Measurements from ENCODE around the gene CHCHD6. TPM values are rescaled to one million over a fixed set of nuclear protein-coding genes. Genes with fewer than 3 reads are reported as not detected.

CHCHD6 gene
- total RNA-seq, 3 donors from 2014 or later = 5.9 to 9.8 (median 6.5) TPM

DNA sequence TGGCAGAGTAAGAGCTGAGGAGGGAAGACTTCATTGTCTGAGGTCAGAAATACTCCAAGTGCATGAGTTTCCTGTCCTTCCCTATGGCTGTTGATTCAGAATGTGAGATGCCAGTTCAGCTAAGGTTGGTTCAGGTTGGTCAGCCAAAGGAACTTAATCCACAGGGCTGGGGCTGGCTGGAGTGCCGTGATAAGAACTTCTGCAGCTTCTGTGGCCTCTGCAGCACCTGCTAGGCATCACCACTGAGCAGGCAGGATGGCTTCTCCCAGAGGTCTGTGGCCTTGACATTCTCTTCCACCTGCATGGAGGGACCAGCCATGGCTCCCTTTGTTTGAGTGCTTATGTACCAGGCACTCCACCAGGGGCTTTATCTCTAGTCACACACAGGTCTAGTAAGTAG lies 169.4 kb downstream of the CHCHD6 start:
- DNase-seq (no peak), ATAC-seq (no peak)
- Histone ChIP-seq H3K4me3 (no peak overlapping the region), H3K9me3 (no peaks in the 10 kb centered on the region), H3K36me3 (ENCODE audit: low read depth) (no peaks in the 10 kb centered on the region), H3K4me1 (ENCODE audit: low read depth) (no peaks in the 10 kb centered on the region)
- TF ChIP-seq, protein P1, sequence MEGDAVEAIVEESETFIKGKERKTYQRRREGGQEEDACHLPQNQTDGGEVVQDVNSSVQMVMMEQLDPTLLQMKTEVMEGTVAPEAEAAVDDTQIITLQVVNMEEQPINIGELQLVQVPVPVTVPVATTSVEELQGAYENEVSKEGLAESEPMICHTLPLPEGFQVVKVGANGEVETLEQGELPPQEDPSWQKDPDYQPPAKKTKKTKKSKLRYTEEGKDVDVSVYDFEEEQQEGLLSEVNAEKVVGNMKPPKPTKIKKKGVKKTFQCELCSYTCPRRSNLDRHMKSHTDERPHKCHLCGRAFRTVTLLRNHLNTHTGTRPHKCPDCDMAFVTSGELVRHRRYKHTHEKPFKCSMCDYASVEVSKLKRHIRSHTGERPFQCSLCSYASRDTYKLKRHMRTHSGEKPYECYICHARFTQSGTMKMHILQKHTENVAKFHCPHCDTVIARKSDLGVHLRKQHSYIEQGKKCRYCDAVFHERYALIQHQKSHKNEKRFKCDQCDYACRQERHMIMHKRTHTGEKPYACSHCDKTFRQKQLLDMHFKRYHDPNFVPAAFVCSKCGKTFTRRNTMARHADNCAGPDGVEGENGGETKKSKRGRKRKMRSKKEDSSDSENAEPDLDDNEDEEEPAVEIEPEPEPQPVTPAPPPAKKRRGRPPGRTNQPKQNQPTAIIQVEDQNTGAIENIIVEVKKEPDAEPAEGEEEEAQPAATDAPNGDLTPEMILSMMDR (IDR thresholded peaks at IDR 0.05) = no peak
- intact Hi-C loops (cut with DNase I, micrococcal nuclease) = no loop called here

DNA sequence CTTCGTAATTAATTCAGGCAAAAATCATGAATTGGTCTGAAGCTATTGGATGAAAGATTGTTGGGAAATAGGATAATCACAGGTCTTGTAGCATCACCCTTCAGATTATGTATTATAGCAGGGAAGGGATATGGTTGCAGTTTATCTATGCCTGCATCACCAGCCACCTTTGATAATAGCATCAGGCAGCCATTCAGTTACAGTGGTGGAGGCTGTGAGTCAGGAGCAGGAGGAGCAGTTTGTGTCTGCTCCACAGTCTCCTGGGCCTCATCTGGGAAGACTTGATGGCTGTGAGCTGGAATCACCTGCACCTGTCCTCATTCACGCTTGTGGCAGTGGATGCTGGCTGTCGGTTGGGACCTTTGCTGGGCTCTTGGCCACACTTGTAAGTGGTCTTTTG lies 174.6 kb downstream of the CHCHD6 start:
- H3K4me3 ChIP-seq = no peak overlapping the region
- DNase-seq (no peak), ATAC-seq (no peak)
- H3K4me1 ChIP-seq (ENCODE audit: low read depth) = no peaks in the 10 kb centered on the region
- TF ChIP-seq, protein P1 (IDR thresholded peaks at IDR 0.05) = no peak
- no peaks in the 10 kb centered on the region for H3K9me3 ChIP-seq
- intact Hi-C loops (cut with DNase I, micrococcal nuclease) = no loop called here
- H3K36me3 ChIP-seq (ENCODE audit: low read depth) = no peaks in the 10 kb centered on the region

DNA sequence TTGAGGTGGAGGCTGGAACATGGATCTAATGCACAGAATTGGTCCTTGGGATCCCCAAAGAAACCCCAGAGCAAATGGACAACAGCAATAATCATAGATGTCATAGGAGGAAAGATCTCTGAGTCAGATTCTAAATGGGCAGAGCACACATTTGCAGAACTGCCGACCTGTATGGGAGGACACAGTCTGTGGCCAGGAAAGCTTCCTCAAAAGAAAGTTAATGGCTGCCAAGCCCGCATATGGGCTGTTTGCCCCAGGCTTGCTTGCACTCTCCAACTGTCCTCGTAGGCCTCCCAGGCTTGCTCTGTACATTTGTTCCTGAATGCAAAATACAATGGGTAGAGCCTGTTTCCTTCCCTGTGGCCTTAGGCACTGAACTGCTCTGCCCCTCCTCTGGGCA lies 176.9 kb downstream of the CHCHD6 start:
- Histone ChIP-seq H3K4me3 (no peak overlapping the region), H3K4me1 (ENCODE audit: low read depth) (no peaks in the 10 kb centered on the region), H3K36me3 (ENCODE audit: low read depth) (no peaks in the 10 kb centered on the region), H3K9me3 (no peaks in the 10 kb centered on the region)
- TF ChIP-seq, protein P1 (IDR thresholded peaks at IDR 0.05) = no peak
- ATAC-seq (no peak), DNase-seq (no peak)
- intact Hi-C loops (cut with DNase I, micrococcal nuclease) = no loop called here

DNA sequence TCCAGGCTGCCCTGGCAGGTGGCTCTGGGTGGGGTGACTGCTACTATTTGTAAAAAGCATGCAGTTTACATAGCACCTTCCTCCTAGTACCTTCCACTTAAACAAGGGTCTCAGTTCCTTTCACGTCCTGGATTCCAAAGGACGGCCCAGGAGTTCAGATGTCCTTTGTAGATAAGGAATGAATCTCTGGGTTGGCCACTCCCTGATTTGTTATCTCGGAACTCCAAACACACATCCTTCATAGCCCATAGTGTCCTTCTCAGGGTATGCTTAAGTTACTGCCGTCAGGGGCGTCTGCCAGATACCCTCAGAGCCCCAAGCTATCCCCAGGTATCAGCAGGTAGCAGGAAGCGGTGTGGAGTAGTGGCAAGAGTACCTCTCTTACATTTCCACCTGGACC lies 177.8 kb downstream of the CHCHD6 start:
- DNase-seq = no peak
- ATAC-seq = no peak
- intact Hi-C loops (cut with DNase I, micrococcal nuclease) = no loop called here
- no peaks in the 10 kb centered on the region for H3K36me3 ChIP-seq (ENCODE audit: low read depth)
- H3K4me3 ChIP-seq = no peak overlapping the region
- no peaks in the 10 kb centered on the region for H3K4me1 ChIP-seq (ENCODE audit: low read depth)
- no peaks in the 10 kb centered on the region for H3K9me3 ChIP-seq
- TF ChIP-seq, protein P1 (IDR thresholded peaks at IDR 0.05) = no peak

DNA sequence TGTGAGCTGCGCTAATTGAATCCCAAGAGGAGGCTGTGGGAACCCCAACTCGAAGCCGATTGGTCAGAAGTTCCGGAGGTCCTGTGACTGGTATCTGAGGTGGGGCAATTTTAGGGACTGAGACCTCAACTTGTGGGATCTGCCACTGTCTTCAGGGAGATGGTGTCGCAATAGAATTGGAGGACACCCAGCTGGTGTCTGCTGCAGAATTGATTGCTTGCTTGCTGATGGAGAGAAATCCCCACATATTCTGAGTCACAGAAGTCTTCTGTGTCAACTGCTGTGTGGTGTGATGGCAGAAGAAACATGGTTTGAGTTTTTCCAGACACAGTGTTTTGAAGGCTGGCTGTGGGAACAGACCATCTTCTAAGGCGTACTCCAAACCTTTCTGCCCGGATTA lies 179.2 kb downstream of the CHCHD6 start:
- H3K36me3 ChIP-seq (ENCODE audit: low read depth) = no peaks in the 10 kb centered on the region
- TF ChIP-seq, protein P1 (IDR thresholded peaks at IDR 0.05) = no peak
- H3K4me3 ChIP-seq = no peak overlapping the region
- DNase-seq (no peak), ATAC-seq (no peak)
- intact Hi-C loops (cut with DNase I, micrococcal nuclease) = no loop called here
- no peaks in the 10 kb centered on the region for H3K4me1 ChIP-seq (ENCODE audit: low read depth)
- H3K9me3 ChIP-seq = no peaks in the 10 kb centered on the region

DNA sequence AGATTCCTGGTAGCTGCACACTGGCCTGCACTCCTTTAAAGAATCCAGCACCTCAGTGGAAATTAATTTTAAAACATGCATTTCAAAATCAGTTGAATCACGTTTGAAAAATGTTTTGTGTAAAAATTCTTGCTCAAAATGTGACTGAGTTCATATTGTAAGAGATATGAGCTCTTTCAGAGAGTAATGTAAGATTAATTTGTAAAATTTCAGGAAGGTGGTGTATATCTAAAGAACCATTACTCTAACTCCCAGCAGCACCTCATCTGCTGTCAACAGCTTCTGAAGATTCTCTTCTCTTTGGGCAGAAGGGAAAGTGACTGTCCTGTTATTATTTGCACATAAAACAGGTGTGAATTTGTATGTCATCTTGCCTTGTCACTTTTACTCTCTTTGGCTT lies 181.4 kb downstream of the CHCHD6 start:
- intact Hi-C loops (cut with DNase I, micrococcal nuclease) = no loop called here
- H3K4me3 ChIP-seq = no peak overlapping the region
- TF ChIP-seq, protein P1 (IDR thresholded peaks at IDR 0.05) = no peak
- H3K9me3 ChIP-seq = no peaks in the 10 kb centered on the region
- H3K4me1 ChIP-seq (ENCODE audit: low read depth) = no peaks in the 10 kb centered on the region
- no peak for ATAC-seq
- DNase-seq = no peak
- no peaks in the 10 kb centered on the region for H3K36me3 ChIP-seq (ENCODE audit: low read depth)
